Liver (tissue), 9 donors: ENCODE data around the gene SCGB2B2. TPM values are rescaled to one million over a fixed set of nuclear protein-coding genes. Genes with fewer than 3 reads are reported as not detected.

Source experiments
- DNase-seq: peaks from one replicate; pipeline ENCODE4 v3.0.0-alpha.2; 2017; ENCODE audit warnings: low spot score
- H3K27ac ChIP-seq, 2 donors: one replicate each; pipeline ENCODE4 v1.7.0; 2013; ENCODE audit warnings: inconsistent platforms in 2 of 2, low read length in 2 of 2, control low read depth in 1 of 2, low read depth in 1 of 2, mild to moderate bottlenecking in 1 of 2
- H3K27me3 ChIP-seq, 4 donors: one replicate each; pipeline versions ENCODE4 v1.6.1 to v1.7.0; 2013; ENCODE audit warnings: low read length in 3 of 4, inconsistent platforms in 1 of 4, mild to moderate bottlenecking in 1 of 4, moderate library complexity in 1 of 4; ENCODE audit not compliant: control insufficient read depth in 4 of 4, insufficient read depth in 4 of 4
- H3K36me3 ChIP-seq, 4 donors: one replicate each; pipeline versions ENCODE4 v1.6.1 to v1.7.0; 2013; ENCODE audit warnings: low read length in 3 of 4, mild to moderate bottlenecking in 3 of 4, low read depth in 1 of 4, moderate library complexity in 1 of 4; ENCODE audit not compliant: control insufficient read depth in 4 of 4, insufficient read depth in 3 of 4
- H3K4me1 ChIP-seq, 4 donors: one replicate each; pipeline versions ENCODE4 v1.6.1 to v1.7.0; 2013; ENCODE audit warnings: low read length in 3 of 4, mild to moderate bottlenecking in 3 of 4, moderate library complexity in 1 of 4; ENCODE audit not compliant: control insufficient read depth in 4 of 4, insufficient read depth in 4 of 4
- H3K4me3 ChIP-seq, 3 donors: one replicate each; pipeline versions ENCODE4 v1.6.1 to v1.7.0; 2013; ENCODE audit warnings: low read length in 3 of 3, control low read depth in 1 of 3, low read depth in 1 of 3, mild to moderate bottlenecking in 1 of 3
- H3K9ac ChIP-seq, 2 donors: one replicate each; pipeline ENCODE4 v1.7.0; 2013; ENCODE audit warnings: low read length in 2 of 2, mild to moderate bottlenecking in 2 of 2, moderate library complexity in 2 of 2, control low read depth in 1 of 2, low read depth in 1 of 2
- H3K9me3 ChIP-seq, 4 donors: one replicate each; pipeline versions ENCODE4 v1.6.1 to v1.7.0; 2013; ENCODE audit warnings: low read length in 3 of 4; ENCODE audit not compliant: control insufficient read depth in 4 of 4
- CTCF ChIP-seq: fragments of 150-350 bp; IDR thresholded peaks from 2 replicates; pipeline ENCODE4 v1.5.1; 2017; ENCODE audit warnings: improper control_type of control experiment, low read depth, low read length; ENCODE audit not compliant: missing input control
- EGR1 ChIP-seq, 2 donors: IDR thresholded peaks; 2 replicates each; pipeline ENCODE4 v1.6.1; 2016 to 2018; ENCODE audit warnings: antibody characterized with exemption in 2 of 2, low read depth in 2 of 2
- FOXA1 ChIP-seq: IDR thresholded peaks from 2 replicates; pipeline ENCODE4 v1.6.1; 2016; ENCODE audit warnings: antibody characterized with exemption
- FOXA2 ChIP-seq: IDR thresholded peaks from 2 replicates; pipeline ENCODE4 v1.6.1; 2016; ENCODE audit warnings: antibody characterized with exemption
- HNF4A ChIP-seq, 2 donors: conservative IDR thresholded peaks; 2 replicates each; pipeline ENCODE4 v1.6.1; 2016; ENCODE audit warnings: antibody characterized with exemption in 2 of 2, mild to moderate bottlenecking in 2 of 2
- HNF4G ChIP-seq: IDR thresholded peaks from 2 replicates; pipeline ENCODE4 v1.6.1; 2016; ENCODE audit warnings: antibody characterized with exemption
- JUND ChIP-seq, 2 donors: IDR thresholded peaks; 2 replicates each; pipeline ENCODE4 v1.6.1; 2016; ENCODE audit warnings: antibody characterized with exemption in 2 of 2
- NR2F2 ChIP-seq: IDR thresholded peaks from 2 replicates; pipeline ENCODE4 v1.6.1; 2016; ENCODE audit warnings: antibody characterized with exemption
- RAD21 ChIP-seq, 2 donors: IDR thresholded peaks; 2 replicates each; pipeline ENCODE4 v1.6.1; 2016; ENCODE audit warnings: antibody characterized with exemption in 2 of 2, mild to moderate bottlenecking in 2 of 2
- REST ChIP-seq: IDR thresholded peaks from 2 replicates; pipeline ENCODE4 v1.6.1; 2016; ENCODE audit warnings: antibody characterized with exemption, mild to moderate bottlenecking
- RXRA ChIP-seq, 2 donors: IDR thresholded peaks; 2 replicates each; pipeline ENCODE4 v1.6.1; 2017 to 2018; ENCODE audit warnings: antibody characterized with exemption in 2 of 2, mild to moderate bottlenecking in 1 of 2
- SP1 ChIP-seq: IDR thresholded peaks from 2 replicates; pipeline ENCODE4 v1.6.1; 2018; ENCODE audit warnings: antibody characterized with exemption, mild to moderate bottlenecking
- YY1 ChIP-seq: IDR thresholded peaks from 2 replicates; pipeline ENCODE4 v1.6.1; 2016; ENCODE audit warnings: antibody characterized with exemption, mild to moderate bottlenecking
- ZBTB33 ChIP-seq: IDR thresholded peaks from 2 replicates; pipeline ENCODE4 v1.6.1; 2016; ENCODE audit warnings: antibody characterized with exemption
- WGBS: extraction: QIAGEN DNeasy Blood & Tissue Kit; methylation state at CpG from one replicate; pipeline ENCODE4 v1.1.7; 2013; 5-methylcytosine and 5-hydroxymethylcytosine counted together
- polyA plus RNA-seq, 2 donors: library from polyadenylated mRNA; stranded (reverse) in 1 of 2; unstranded in 1 of 2; fragments of 200-250 nt in 1 of 2; fragments of >200 nt in 1 of 2; fragmentation: Nextera tagmentation in 1 of 2; extraction: Ambion mirVana in 1 of 2; gene quantifications; one replicate each; pipeline versions ENCODE4 v1.2.1 to v1.2.3, GENCODE V29; 2013 to 2015
- total RNA-seq, 2 donors: library from RNA; depleted of rRNA; stranded (reverse); fragments of >200 nt; gene quantifications; one replicate each; pipeline ENCODE4 v1.2.3, GENCODE V29; 2014
- donor health status: healthy.
- donor health status: healthy.
- donor health status: healthy.
- donor health status: healthy.
- donor health status: healthy.

The SCGB2B2 gene
- total and polyA plus RNA-seq, 4 donors, result 0.09 to 0.50 (median 0.25) TPM; not detected in 1

GRCh38 chr19:34661357-34661756, 15.6 kb downstream of the SCGB2B2 start (continued):
- no peak for TF ChIP-seq CTCF
- no peak for TF ChIP-seq EGR1 (IDR thresholded peaks at IDR 0.05; ENCODE audit: low read depth in 2 of 2)
- peak; percentile 24 for TF ChIP-seq HNF4G
- TF ChIP-seq FOXA2, result peak; percentile 96

- WGBS, result 61% methylated on average over 2 of the region's 2 CpGs
Observed at GRCh38 chr19:34655651-34656050, 21.3 kb downstream of the SCGB2B2 start.

GRCh38 chr19:34654796-34655195, 22.2 kb downstream of the SCGB2B2 start:
- H3K4me1 ChIP-seq, result peaks cover 9 to 21% (median 16%) of the 10 kb centered on the region in 4 donors
- no peak for TF ChIP-seq NR2F2
- no peak for TF ChIP-seq YY1
- TF ChIP-seq FOXA2, result no peak
- TF ChIP-seq ZBTB33, result no peak
- H3K9me3 ChIP-seq, result no peaks in the 10 kb centered on the region
- no peaks in the 10 kb centered on the region for H3K27me3 ChIP-seq
- WGBS, result 30% methylated on average over 2 of the region's 2 CpGs
- H3K4me3 ChIP-seq, result no peak overlapping the region
- H3K27ac ChIP-seq, result no peak overlapping the region
- H3K9ac ChIP-seq, result no peak overlapping the region
- DNase-seq, result no peak
- H3K36me3 ChIP-seq, result no peaks in the 10 kb centered on the region

More at GRCh38 chr19:34655651-34656050, 21.3 kb downstream of the SCGB2B2 start:
- no peaks in the 10 kb centered on the region for H3K27me3 ChIP-seq
- peaks cover 9 to 21% (median 16%) of the 10 kb centered on the region in 4 donors for H3K4me1 ChIP-seq
- no peaks in the 10 kb centered on the region for H3K9me3 ChIP-seq
- peak; percentile 59 for TF ChIP-seq RXRA (IDR thresholded peaks at IDR 0.05)
- peak; percentile 22 for TF ChIP-seq HNF4G
- TF ChIP-seq FOXA1, result no peak
- TF ChIP-seq HNF4A (conservative IDR thresholded peaks at IDR 0.05), result peak; percentile 73 to 77
- TF ChIP-seq YY1, result peak; percentile 48
- H3K36me3 ChIP-seq, result no peaks in the 10 kb centered on the region
- H3K27ac ChIP-seq, result peak overlapping the region in 1 of 2 donors; percentile 18
- H3K4me3 ChIP-seq, result no peak overlapping the region
- DNase-seq, result no peak
- no peak overlapping the region for H3K9ac ChIP-seq

GRCh38 chr19:34651747-34652146, 25.2 kb downstream of the SCGB2B2 start:
- Histone ChIP-seq H3K27ac (no peak overlapping the region), H3K9me3 (no peaks in the 10 kb centered on the region), H3K9ac (no peak overlapping the region), H3K36me3 (no peaks in the 10 kb centered on the region), H3K27me3 (no peaks in the 10 kb centered on the region), H3K4me1 (peaks cover 9 to 21% (median 16%) of the 10 kb centered on the region in 4 donors), H3K4me3 (no peak overlapping the region)
- DNase-seq, result no peak
- 68% methylated on average over 2 of the region's 2 CpGs for WGBS
- TF ChIP-seq REST (no peak), FOXA2 (no peak), JUND (IDR thresholded peaks at IDR 0.05) (no peak), CTCF (no peak), SP1 (no peak), RAD21 (IDR thresholded peaks at IDR 0.05) (no peak), ZBTB33 (no peak)
